Ovary (tissue), 3 donors: ENCODE results near the gene CALHM3.

Experiments
- CTCF ChIP-seq, 3 donors: fragments of 450-650 bp in 2 of 3; fragments of 200-600 bp in 1 of 3; IDR thresholded peaks; one replicate each; pipeline versions ENCODE4 v1.5.1 to v1.8.0; 2016 to 2022; ENCODE audit warnings: antibody characterized with exemption in 3 of 3, mild to moderate bottlenecking in 1 of 3
- POLR2A ChIP-seq: fragments of 450-650 bp; IDR thresholded peaks from one replicate; pipeline ENCODE4 v1.6.1; 2017; ENCODE audit warnings: antibody characterized with exemption, mild to moderate bottlenecking, moderate library complexity
- donor health status: DM: no; HTN: no; CAD: no.

GRCh38 chr10:103442031-103442461 is 37.0 kb downstream of the CALHM3 start:
- TF ChIP-seq CTCF (IDR thresholded peaks at IDR 0.05) = no peak
- TF ChIP-seq POLR2A = peak; percentile 8
